ENCODE measurements around the gene SPATA3. TPM values are rescaled to one million over a fixed set of nuclear protein-coding genes. Genes with fewer than 3 reads are reported as not detected.

The SPATA3 gene
- total RNA-seq, 4 donors from 2014 or later = not detected

DNA sequence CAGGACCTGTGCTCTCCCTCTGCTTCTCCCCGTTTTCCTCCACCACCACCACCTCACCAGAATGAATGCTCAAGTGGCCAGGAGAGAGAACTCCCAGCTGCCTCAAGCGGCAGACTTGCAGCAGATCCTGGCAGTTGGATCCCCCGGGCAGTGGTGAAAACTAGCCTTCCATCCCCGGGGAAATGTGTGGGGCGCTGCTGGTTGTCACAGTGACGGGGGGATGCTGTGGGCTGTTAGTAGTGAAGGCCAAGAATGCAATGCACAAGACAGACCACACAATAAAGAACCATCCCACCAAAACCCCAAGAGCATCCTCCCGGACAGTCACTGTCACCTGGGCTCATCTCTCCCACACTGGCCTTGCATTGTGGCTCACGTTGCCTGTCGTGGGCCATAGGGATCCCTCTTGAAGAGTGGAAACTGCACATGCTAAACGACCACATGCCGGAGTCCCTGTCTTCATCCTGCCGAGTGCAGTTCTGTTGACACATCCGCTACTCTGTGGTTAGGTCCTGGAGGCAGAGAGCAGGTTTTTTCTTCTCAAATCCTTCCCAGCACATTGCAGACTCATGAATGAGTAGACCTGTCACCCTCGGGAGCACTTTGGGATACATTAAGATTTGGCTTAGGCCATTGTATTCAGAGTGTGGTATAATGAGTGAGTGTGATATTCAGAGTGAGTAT, 13.5 kb downstream of the SPATA3 start:
- 61 to 71% methylated on average over 14 of the region's 14 CpGs for WGBS, 2 donors
- H3K27ac ChIP-seq = no peak overlapping the region
- no peaks in the 10 kb centered on the region for H3K4me1 ChIP-seq
- no peak for DNase-seq (ENCODE audit: low spot score in 2 of 2)
- TF ChIP-seq EP300 (IDR thresholded peaks at IDR 0.05) = no peak
- TF ChIP-seq, protein P1, sequence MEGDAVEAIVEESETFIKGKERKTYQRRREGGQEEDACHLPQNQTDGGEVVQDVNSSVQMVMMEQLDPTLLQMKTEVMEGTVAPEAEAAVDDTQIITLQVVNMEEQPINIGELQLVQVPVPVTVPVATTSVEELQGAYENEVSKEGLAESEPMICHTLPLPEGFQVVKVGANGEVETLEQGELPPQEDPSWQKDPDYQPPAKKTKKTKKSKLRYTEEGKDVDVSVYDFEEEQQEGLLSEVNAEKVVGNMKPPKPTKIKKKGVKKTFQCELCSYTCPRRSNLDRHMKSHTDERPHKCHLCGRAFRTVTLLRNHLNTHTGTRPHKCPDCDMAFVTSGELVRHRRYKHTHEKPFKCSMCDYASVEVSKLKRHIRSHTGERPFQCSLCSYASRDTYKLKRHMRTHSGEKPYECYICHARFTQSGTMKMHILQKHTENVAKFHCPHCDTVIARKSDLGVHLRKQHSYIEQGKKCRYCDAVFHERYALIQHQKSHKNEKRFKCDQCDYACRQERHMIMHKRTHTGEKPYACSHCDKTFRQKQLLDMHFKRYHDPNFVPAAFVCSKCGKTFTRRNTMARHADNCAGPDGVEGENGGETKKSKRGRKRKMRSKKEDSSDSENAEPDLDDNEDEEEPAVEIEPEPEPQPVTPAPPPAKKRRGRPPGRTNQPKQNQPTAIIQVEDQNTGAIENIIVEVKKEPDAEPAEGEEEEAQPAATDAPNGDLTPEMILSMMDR (IDR thresholded peaks at IDR 0.05) = no peak
- no peak for TF ChIP-seq POLR2A (IDR thresholded peaks at IDR 0.05)
- H3K4me3 ChIP-seq = no peak overlapping the region
- H3K27me3 ChIP-seq = peaks cover 0 to 1% of the 10 kb centered on the region in 2 donors
- no peaks in the 10 kb centered on the region for H3K9me3 ChIP-seq
- H3K36me3 ChIP-seq = no peaks in the 10 kb centered on the region

DNA sequence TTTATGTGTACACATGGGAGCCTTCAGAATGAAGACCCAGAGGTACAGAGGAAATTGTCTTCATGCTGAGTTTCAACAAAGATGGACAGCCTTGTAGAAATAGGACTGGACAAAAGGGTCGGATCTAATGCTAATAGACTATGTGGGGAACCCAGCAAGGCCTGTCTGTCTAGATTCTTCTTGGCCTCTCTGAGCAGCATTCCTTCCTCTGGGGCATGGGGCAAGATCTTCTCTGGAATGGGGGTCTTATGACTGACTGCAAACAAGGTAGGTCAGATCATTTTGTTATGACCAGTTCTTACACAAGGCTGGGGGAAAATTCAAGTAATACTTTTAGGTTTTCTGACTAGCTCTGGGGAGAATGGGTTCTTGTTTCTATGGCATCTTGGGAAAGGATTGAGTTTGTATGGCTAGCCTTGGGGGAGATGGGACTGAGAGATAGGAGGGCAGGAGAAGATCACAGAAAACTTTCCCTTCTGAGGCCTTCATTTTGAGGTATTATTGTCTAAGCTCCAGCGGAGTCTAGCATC, 14.3 kb downstream of the SPATA3 start:
- DNase-seq (ENCODE audit: low spot score in 2 of 2) = no peak
- 67 to 71% methylated on average over 2 of the region's 2 CpGs for WGBS, 2 donors

DNA sequence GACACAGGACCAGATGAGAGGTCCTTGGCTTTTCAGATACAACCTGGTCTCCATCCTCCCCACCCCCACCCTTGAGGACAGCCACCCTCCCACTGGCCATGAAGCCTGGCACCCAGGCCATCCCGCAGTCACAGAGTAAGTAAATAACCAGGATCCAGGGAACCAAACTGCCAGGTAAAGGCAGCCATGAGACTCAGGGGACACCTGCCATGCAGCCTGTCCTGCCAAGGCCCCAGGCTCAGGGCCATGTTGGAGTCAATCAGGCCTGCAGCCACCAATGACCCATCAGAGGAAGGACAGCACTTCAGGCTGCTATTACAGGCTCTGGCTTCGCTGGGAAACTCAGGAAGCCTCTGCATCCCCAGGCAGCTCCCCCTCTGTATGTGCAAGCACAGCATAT, 15.6 kb downstream of the SPATA3 start:
- no peak overlapping the region for H3K27ac ChIP-seq
- no peak for DNase-seq (ENCODE audit: low spot score in 2 of 2)
- no peak overlapping the region for H3K4me3 ChIP-seq
- no peak for TF ChIP-seq POLR2A (IDR thresholded peaks at IDR 0.05)
- peaks cover 0 to 5% (median 0%) of the 10 kb centered on the region in 4 donors for H3K4me1 ChIP-seq
- no peaks in the 10 kb centered on the region for H3K36me3 ChIP-seq
- no peaks in the 10 kb centered on the region for H3K9me3 ChIP-seq
- WGBS, 2 donors = 32 to 50% methylated on average over 2 of the region's 2 CpGs
- H3K27me3 ChIP-seq = peaks cover 0 to 7% of the 10 kb centered on the region in 2 donors

More for the DNA sequence above, 14.3 kb downstream of the SPATA3 start:
- no peak overlapping the region for H3K4me3 ChIP-seq
- H3K27me3 ChIP-seq = peaks cover 0 to 7% of the 10 kb centered on the region in 2 donors
- TF ChIP-seq, protein P1 (IDR thresholded peaks at IDR 0.05) = no peak
- TF ChIP-seq POLR2A (IDR thresholded peaks at IDR 0.05) (no peak), EP300 (IDR thresholded peaks at IDR 0.05) (no peak)
- H3K4me1 ChIP-seq = peaks cover 0 to under 1% (median 0%) of the 10 kb centered on the region in 4 donors
- no peaks in the 10 kb centered on the region for H3K9me3 ChIP-seq
- H3K36me3 ChIP-seq = no peaks in the 10 kb centered on the region
- no peak overlapping the region for H3K27ac ChIP-seq

DNA sequence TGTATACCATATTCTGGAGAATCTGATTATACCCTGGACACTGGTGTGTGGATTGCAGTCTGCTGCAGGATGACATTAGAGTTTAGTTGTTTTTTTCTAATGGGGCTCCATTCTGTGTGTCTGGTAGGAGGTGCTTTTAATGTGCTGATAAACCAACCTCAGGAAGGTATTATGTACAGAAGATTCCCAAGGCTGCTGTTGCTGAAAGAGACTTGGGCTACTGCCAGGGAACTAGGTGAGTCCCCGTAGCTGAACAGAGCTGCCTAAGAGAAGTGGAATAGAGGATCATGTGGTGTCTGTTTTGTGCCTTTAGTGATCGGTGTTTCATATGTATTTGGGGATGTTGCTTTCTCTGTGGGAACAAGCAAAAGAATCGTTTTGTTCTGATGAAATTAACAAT, 16.5 kb downstream of the SPATA3 start:
- TF ChIP-seq EP300 (IDR thresholded peaks at IDR 0.05) (no peak), POLR2A (IDR thresholded peaks at IDR 0.05) (no peak)
- TF ChIP-seq, protein P1 (IDR thresholded peaks at IDR 0.05) = no peak
- 70 to 71% methylated on average over 3 of the region's 3 CpGs for WGBS, 2 donors
- H3K4me1 ChIP-seq = peaks cover 0 to 5% (median 0%) of the 10 kb centered on the region in 4 donors

DNA sequence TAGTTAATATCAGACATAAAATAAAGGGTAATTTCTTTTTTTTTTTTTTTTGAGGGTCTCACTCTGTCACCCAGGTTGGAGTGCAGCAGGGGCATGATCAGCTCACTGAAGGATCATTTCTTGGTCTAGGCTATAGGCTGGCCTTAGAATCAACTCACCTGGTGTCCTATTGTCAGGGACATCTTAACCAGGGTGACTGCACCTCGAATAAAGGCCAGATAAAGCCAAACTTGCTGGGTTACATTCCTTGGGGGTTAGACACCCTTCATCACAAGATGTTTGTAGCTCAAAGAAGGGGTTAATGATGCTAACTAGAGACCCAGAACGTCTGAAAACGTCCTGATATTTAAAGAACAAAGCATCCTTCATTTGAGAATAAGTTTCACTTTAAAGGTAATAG, 17.9 kb downstream of the SPATA3 start:
- H3K9me3 ChIP-seq = no peaks in the 10 kb centered on the region
- no peak overlapping the region for H3K4me3 ChIP-seq
- no peak for DNase-seq (ENCODE audit: low spot score in 2 of 2)
- no peak overlapping the region for H3K27ac ChIP-seq
- no peaks in the 10 kb centered on the region for H3K36me3 ChIP-seq
- 21 to 28% methylated on average over 3 of the region's 3 CpGs for WGBS, 2 donors
- TF ChIP-seq, protein P1 (IDR thresholded peaks at IDR 0.05) = no peak
- TF ChIP-seq EP300 (IDR thresholded peaks at IDR 0.05) (no peak), POLR2A (IDR thresholded peaks at IDR 0.05) (no peak)
- H3K27me3 ChIP-seq = peaks cover 0 to 7% of the 10 kb centered on the region in 2 donors
- H3K4me1 ChIP-seq = peaks cover 0 to 5% (median 0%) of the 10 kb centered on the region in 4 donors

More for the DNA sequence above, 16.5 kb downstream of the SPATA3 start:
- Histone ChIP-seq H3K4me3 (no peak overlapping the region), H3K9me3 (no peaks in the 10 kb centered on the region), H3K36me3 (no peaks in the 10 kb centered on the region), H3K27ac (no peak overlapping the region), H3K27me3 (peaks cover 0 to 7% of the 10 kb centered on the region in 2 donors)
- DNase-seq (ENCODE audit: low spot score in 2 of 2) = no peak

Data from tibial nerve (tissue), 4 donors.